PC-3 (cell line): ENCODE measurements around the gene KNG1.

Experiments
- CTCF ChIP-seq: fragments of 300-600 bp; sonication (generic); conservative IDR thresholded peaks from 2 replicates; pipeline ENCODE4 v1.5.1; 2017; ENCODE audit warnings: antibody characterized with exemption, low read depth, mild to moderate bottlenecking, low read length
- EZH2 ChIP-seq: fragments of 300-600 bp; sonication (generic); IDR thresholded peaks from one replicate; pipeline ENCODE4 v1.6.1; 2017; ENCODE audit warnings: antibody characterized with exemption, mild to moderate bottlenecking, low read length; ENCODE audit not compliant: unreplicated experiment
- EZH2phosphoT487 ChIP-seq: fragments of 300-600 bp; sonication (generic); IDR thresholded peaks from 2 replicates; pipeline ENCODE4 v1.6.1; 2018; ENCODE audit warnings: mild to moderate bottlenecking, antibody characterized with exemption, low read length, borderline replicate concordance

- TF ChIP-seq CTCF (no peak), EZH2 (no peak), EZH2phosphoT487 (no peak)
Measured at GRCh38 chr3:186671051-186671450, 46.1 kb upstream of the KNG1 start.
